IPS-20b (cell line): ENCODE results near the gene TRAF5.

Source experiments
- H3K27ac ChIP-seq: one replicate; pipeline ENCODE4 v1.5.1; 2013; ENCODE audit warnings: low read length
- H3K27me3 ChIP-seq: 2 replicates; pipeline ENCODE4 v1.6.1; 2013; ENCODE audit warnings: mild to moderate bottlenecking, low read length, inconsistent platforms; ENCODE audit not compliant: insufficient read depth
- H3K36me3 ChIP-seq: 2 replicates; pipeline ENCODE4 v1.6.1; 2013; ENCODE audit warnings: low read depth, mild to moderate bottlenecking, inconsistent platforms, low read length, moderate library complexity; ENCODE audit not compliant: insufficient read depth
- H3K4me1 ChIP-seq: 2 replicates; pipeline ENCODE4 v1.6.1; 2013; ENCODE audit warnings: mild to moderate bottlenecking, control low read depth, inconsistent platforms, low read length, moderate library complexity; ENCODE audit not compliant: insufficient read depth
- H3K4me3 ChIP-seq: 2 replicates; pipeline ENCODE4 v1.5.1; 2013; ENCODE audit warnings: mild to moderate bottlenecking, low read length, inconsistent platforms
- H3K9ac ChIP-seq: 2 replicates; pipeline ENCODE4 v1.6.1; 2013; ENCODE audit warnings: low read depth, mild to moderate bottlenecking, inconsistent platforms, low read length, moderate library complexity
- H3K9me3 ChIP-seq: 2 replicates; pipeline ENCODE4 v1.6.1; 2013; ENCODE audit warnings: mild to moderate bottlenecking, low read depth, low read length, inconsistent platforms; ENCODE audit not compliant: insufficient read depth

TRAF5 gene, protein sequence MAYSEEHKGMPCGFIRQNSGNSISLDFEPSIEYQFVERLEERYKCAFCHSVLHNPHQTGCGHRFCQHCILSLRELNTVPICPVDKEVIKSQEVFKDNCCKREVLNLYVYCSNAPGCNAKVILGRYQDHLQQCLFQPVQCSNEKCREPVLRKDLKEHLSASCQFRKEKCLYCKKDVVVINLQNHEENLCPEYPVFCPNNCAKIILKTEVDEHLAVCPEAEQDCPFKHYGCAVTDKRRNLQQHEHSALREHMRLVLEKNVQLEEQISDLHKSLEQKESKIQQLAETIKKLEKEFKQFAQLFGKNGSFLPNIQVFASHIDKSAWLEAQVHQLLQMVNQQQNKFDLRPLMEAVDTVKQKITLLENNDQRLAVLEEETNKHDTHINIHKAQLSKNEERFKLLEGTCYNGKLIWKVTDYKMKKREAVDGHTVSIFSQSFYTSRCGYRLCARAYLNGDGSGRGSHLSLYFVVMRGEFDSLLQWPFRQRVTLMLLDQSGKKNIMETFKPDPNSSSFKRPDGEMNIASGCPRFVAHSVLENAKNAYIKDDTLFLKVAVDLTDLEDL

DNA sequence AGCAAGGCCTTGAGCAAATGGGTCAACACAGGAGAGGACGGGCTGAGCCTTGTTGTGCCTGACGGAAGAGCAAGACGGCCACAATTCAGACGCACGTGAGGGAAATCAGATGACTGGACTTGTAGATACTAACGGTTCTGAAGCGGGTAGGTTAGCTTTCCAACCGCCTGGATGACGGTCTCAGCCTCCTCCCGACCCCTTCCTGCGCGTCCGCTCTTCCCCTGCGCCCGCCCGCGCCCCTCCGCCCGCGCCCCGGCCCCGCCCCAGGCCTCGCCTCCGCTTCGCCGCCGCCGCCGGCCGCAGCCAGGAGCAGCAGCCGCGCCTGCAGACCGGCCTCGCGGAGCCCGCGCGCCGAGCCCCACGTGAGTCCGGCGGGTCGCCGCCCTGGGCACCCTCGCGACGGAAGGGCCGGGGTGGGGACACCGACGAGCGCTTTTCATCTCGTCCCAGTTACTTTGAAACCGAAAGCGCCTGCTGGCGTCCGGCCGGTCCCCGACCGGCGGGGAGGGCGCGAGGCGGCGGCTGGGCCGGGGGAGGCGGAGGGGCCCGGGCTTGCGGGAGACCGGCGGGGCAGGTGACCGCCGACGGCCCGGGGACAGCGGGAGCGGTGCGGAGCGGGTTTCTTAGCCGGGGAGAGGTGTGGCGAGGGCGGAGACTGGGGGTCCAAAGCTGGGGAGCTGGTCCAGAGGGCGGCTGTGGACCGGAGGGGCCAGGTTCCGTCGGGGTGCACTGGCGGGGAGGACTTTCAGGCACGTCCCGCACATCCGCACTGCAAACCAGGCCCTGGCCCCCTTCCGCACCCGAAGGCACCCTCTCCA is at the start of gene TRAF5:
TSS of gene TRAF5 (plus strand) at position 306 of the 818 bp plus-strand sequence. CDS start 26,407 bp downstream, outside the sequence.
- Histone ChIP-seq H3K9ac (peak within 1 kb of the TSS; percentile 75; the same call in 1 of the 2 replicates), H3K9me3 (no peaks in the 10 kb centered on the region), H3K27me3 (peaks cover 26% of the 10 kb centered on the region), H3K4me1 (peaks cover 31% of the 10 kb centered on the region), H3K36me3 (no peaks in the 10 kb centered on the region), H3K27ac (no peak within 1 kb of the TSS), H3K4me3 (peak within 1 kb of the TSS; percentile 73)

DNA sequence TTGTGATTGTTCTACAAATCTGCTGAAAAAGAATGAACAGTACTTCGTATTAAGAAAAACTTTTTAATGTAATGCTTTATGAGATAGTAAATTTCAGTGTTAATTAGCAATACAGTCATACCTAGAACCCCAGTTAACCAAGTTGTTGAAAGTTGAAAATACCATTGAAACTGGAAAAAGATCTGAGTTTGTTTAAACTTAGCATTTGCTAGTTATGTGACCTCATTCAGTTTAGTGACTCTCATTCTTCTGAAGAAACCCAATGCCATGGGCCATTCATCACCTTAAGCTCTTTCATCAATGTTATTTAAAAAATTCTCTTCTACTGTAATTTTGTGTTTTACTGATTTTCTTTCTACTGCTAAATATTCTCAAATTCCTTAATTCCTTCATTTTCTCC is 47.3 kb upstream of the TRAF5 start:
- H3K4me3 ChIP-seq: no peak overlapping the region
- no peak overlapping the region for H3K27ac ChIP-seq
- no peaks in the 10 kb centered on the region for H3K9me3 ChIP-seq
- H3K27me3 ChIP-seq: no peaks in the 10 kb centered on the region
- peaks cover 74% of the 10 kb centered on the region for H3K36me3 ChIP-seq
- H3K4me1 ChIP-seq: no peaks in the 10 kb centered on the region
- H3K9ac ChIP-seq: no peak overlapping the region

DNA sequence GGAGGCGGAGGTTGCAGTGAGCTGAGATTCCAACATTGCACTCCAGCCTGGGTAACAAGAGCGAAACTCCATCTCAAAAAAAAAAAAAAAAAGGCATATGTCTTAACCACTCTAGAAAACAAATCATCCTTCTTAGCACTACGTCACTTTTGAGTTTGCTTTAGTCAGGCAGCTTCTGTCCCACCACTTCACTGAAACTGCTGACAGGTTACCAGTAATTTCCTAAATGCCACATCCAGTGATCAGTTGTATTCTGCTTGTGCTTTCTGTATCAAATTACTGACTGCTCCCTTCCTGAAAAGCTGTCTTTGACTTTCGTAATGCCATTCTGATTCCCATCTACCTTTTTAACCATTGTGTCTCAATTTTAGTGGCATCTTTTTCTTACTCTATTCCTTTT is 45.7 kb upstream of the TRAF5 start:
- no peaks in the 10 kb centered on the region for H3K9me3 ChIP-seq
- no peak overlapping the region for H3K4me3 ChIP-seq
- no peaks in the 10 kb centered on the region for H3K4me1 ChIP-seq
- H3K36me3 ChIP-seq: peaks cover 82% of the 10 kb centered on the region
- H3K9ac ChIP-seq: no peak overlapping the region
- H3K27ac ChIP-seq: no peak overlapping the region
- H3K27me3 ChIP-seq: no peaks in the 10 kb centered on the region

DNA sequence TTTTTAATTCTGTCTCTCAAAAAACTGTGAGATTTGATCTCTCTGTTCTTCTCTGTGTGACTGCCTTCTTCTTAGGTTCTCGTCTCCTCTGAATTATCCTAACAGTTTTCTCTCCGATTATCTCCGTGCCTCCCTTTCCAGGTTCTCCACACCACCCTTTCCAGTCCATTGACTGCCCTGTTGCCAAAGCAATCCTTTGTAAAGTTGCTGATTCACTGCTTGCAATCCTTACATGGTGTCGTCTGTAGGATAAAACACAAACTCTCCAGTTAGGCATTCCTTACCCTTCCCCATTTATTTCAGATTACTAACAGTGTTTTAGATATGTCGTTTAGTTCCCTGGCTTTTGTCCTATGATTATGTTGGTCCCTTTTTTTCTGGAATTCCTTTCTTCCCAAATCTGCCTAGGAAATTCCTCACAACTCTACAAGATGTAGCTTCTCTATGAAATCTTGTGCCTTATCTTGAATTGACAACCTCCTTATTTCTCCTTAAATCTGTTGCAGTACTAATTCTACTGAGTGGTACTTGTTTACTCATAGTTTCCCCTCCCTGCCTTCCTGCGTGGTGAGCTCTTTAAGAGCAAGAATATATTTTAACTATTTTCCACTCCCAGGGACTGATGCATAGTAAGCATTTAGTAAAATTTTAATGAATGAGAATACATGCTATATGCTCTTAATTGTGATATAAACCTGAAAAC is 45.2 kb upstream of the TRAF5 start:
- Histone ChIP-seq H3K27ac (no peak overlapping the region), H3K4me3 (no peak overlapping the region), H3K36me3 (peaks cover 79% of the 10 kb centered on the region), H3K9me3 (no peaks in the 10 kb centered on the region), H3K27me3 (no peaks in the 10 kb centered on the region), H3K4me1 (no peaks in the 10 kb centered on the region), H3K9ac (no peak overlapping the region)

DNA sequence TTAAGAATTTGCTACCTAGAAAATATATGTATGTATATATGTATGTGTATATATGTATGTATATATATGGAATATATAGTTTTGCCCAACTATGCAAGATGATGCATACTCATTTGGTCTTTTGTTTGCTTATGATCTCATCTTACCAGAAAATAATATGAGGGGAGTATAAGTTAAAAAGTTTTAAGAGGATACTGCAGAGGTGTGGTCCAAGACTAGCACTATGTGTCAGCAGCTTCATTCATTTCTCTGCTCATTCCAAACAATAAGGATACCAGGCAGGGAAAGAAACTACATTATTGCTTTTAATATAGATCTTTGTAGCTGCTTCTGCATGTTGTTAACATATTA is 44.6 kb upstream of the TRAF5 start:
- Histone ChIP-seq H3K27ac (no peak overlapping the region), H3K4me1 (no peaks in the 10 kb centered on the region), H3K9ac (no peak overlapping the region), H3K36me3 (peaks cover 81% of the 10 kb centered on the region), H3K27me3 (no peaks in the 10 kb centered on the region), H3K9me3 (no peaks in the 10 kb centered on the region), H3K4me3 (no peak overlapping the region)

DNA sequence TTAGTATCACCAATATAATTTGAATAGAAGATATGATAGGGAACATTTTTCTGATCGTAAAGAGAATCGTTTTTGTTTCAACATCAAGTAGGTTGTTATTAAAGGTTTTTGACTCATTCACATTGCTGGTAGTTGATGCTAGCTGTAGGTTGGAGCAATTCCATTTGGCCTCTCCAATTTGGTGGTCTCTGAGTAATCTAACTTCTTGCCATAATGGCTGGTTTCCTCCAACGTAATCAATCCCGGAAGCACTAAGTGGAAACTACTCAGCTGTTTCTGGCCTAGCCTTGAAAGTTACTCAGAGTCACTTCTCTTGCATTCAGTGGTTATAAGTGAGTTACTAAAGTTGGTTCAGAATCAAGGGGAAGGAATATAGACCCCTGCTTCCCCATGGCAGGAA is 41.4 kb upstream of the TRAF5 start:
- no peaks in the 10 kb centered on the region for H3K27me3 ChIP-seq
- no peaks in the 10 kb centered on the region for H3K9me3 ChIP-seq
- H3K9ac ChIP-seq: no peak overlapping the region
- H3K4me1 ChIP-seq: no peaks in the 10 kb centered on the region
- peaks cover 77% of the 10 kb centered on the region for H3K36me3 ChIP-seq
- no peak overlapping the region for H3K27ac ChIP-seq
- H3K4me3 ChIP-seq: no peak overlapping the region

DNA sequence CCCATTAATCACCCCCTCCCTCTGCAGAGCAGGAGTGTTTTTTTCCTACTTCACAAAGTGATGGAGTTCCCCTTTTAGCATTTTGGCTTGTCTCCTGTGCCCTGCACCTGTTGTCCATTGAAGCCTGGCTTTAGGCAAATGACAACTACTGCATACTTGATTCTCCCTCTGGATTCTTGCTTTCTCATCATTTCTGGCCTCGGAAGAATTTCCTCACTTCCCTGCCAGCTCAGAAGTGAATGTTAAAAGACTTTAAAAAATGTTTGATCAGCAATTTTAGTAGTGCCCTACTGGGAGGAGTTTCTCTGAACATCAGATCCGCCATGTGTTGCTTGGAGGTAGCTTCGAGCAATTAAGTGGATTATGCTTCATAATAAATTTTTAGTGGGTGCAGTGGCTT is 39.4 kb upstream of the TRAF5 start:
- peaks cover 79% of the 10 kb centered on the region for H3K36me3 ChIP-seq
- no peak overlapping the region for H3K27ac ChIP-seq
- H3K4me3 ChIP-seq: no peak overlapping the region
- H3K27me3 ChIP-seq: no peaks in the 10 kb centered on the region
- no peak overlapping the region for H3K9ac ChIP-seq
- no peaks in the 10 kb centered on the region for H3K9me3 ChIP-seq
- no peaks in the 10 kb centered on the region for H3K4me1 ChIP-seq

DNA sequence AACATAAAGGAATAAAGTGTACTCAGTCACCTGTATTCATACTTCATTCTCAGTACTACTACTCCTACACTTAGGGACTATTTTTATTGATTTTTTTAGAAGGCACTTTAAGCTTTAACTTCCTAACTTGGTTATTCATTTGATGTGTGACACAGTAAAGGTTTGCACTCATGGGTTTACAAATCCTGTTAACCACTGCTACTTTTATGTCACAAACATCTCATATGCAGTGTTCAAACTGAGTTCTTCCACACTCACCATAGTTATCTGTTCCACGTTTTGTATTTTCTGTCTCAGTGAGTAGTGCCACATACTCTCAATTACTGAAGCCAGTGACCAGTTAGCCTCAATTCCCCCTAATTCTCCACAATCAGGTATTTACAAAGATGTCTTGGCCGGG is 34.2 kb upstream of the TRAF5 start:
- no peak overlapping the region for H3K9ac ChIP-seq
- no peak overlapping the region for H3K27ac ChIP-seq
- H3K9me3 ChIP-seq: no peaks in the 10 kb centered on the region
- H3K36me3 ChIP-seq: peaks cover 83% of the 10 kb centered on the region
- H3K27me3 ChIP-seq: no peaks in the 10 kb centered on the region
- no peaks in the 10 kb centered on the region; the same call in 1 of the 2 replicates for H3K4me1 ChIP-seq
- no peak overlapping the region for H3K4me3 ChIP-seq

DNA sequence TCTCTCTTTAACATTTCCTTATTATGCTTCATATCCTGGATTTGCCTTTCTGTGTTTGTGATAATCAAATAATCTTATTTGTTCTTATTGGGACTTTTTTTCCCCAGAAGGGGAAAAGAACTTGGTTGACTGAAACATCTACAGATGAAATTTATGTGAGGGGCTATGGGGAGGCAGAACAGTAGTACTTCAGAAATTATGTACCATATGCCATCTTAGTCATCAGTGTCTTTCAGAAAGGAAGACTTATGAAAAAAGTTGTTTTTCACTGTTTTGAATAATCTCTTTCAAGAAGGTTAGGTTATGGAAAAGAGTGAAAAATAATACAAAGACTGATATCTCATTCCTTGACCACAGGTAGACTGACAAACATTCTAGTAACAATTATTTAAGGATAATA is 30.2 kb upstream of the TRAF5 start:
- H3K36me3 ChIP-seq: peaks cover 69% of the 10 kb centered on the region
- H3K4me1 ChIP-seq: peaks cover 4% of the 10 kb centered on the region
- H3K27ac ChIP-seq: no peak overlapping the region
- no peaks in the 10 kb centered on the region for H3K27me3 ChIP-seq
- H3K9me3 ChIP-seq: no peaks in the 10 kb centered on the region
- no peak overlapping the region for H3K9ac ChIP-seq
- no peak overlapping the region for H3K4me3 ChIP-seq

DNA sequence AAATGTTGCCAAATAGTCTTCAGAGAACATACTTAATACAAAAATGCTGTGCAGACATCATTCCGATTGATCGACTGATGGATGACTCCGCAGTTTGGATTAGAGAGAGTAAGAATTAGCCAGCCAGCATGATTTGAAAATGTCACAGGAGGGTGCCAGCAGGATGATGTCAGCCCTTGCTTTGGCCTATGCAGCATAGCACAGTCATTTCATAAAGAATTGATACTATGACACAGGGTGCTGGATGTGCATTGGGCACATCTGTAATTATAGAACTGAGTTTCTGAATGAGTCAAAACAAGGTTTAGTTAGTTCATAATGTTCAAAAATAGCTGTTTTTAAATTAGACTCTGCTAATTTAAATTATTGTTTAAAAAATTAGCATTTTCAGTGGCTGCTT is 21.6 kb upstream of the TRAF5 start:
- peaks cover 6% of the 10 kb centered on the region; the same call in 1 of the 2 replicates for H3K4me1 ChIP-seq
- H3K9me3 ChIP-seq: no peaks in the 10 kb centered on the region
- H3K36me3 ChIP-seq: peaks cover 49% of the 10 kb centered on the region
- no peaks in the 10 kb centered on the region for H3K27me3 ChIP-seq
- no peak overlapping the region for H3K4me3 ChIP-seq
- no peak overlapping the region for H3K9ac ChIP-seq
- no peak overlapping the region for H3K27ac ChIP-seq

DNA sequence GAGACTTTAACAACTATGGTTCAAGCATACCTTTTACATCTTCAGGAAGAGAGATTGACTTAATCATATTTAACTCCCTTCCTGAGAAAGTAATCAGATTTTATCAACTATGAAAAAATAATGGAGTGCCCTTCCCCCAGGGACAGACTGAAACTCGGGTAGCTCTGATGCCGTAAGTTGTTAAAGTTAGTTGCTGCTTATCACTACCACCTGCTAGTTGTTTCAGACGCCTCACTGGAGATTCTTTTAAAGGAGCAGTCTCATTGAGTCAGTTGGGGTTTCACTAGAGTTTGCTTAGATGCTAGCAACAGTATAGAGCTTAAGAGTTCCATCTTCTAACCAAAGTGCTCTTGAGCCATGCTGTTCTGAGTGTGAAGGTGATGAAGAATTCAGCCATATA is 17.0 kb upstream of the TRAF5 start:
- Histone ChIP-seq H3K9ac (no peak overlapping the region), H3K36me3 (peaks cover 50% of the 10 kb centered on the region), H3K4me1 (peaks cover 6% of the 10 kb centered on the region; the same call in 1 of the 2 replicates), H3K27ac (no peak overlapping the region), H3K9me3 (no peaks in the 10 kb centered on the region), H3K4me3 (no peak overlapping the region), H3K27me3 (no peaks in the 10 kb centered on the region)
